Suprapubic skin (tissue), 4 donors: ENCODE measurements around the gene ELOVL3.

Experiments used
- POLR2A ChIP-seq, 2 donors: fragments of 450-650 bp; IDR thresholded peaks; one replicate each; pipeline ENCODE4 v1.6.1; 2017; ENCODE audit warnings: antibody characterized with exemption in 2 of 2, mild to moderate bottlenecking in 2 of 2, moderate library complexity in 2 of 2
- POLR2AphosphoS5 ChIP-seq, 3 donors: sonication (generic); formaldehyde crosslinking; IDR thresholded peaks; one replicate each; pipeline ENCODE4 v1.6.1; 2017; ENCODE audit warnings: antibody characterized with exemption in 3 of 3
- TF ChIP-seq, protein P1 (sequence below), 2 donors: fragments of 200-600 bp in 1 of 2; fragments of 450-650 bp in 1 of 2; sonication (generic) in 1 of 2; IDR thresholded peaks; one replicate each; pipeline ENCODE4 v1.5.1; 2016 to 2019; ENCODE audit warnings: antibody characterized with exemption in 2 of 2, mild to moderate bottlenecking in 1 of 2, moderate library complexity in 1 of 2

DNA sequence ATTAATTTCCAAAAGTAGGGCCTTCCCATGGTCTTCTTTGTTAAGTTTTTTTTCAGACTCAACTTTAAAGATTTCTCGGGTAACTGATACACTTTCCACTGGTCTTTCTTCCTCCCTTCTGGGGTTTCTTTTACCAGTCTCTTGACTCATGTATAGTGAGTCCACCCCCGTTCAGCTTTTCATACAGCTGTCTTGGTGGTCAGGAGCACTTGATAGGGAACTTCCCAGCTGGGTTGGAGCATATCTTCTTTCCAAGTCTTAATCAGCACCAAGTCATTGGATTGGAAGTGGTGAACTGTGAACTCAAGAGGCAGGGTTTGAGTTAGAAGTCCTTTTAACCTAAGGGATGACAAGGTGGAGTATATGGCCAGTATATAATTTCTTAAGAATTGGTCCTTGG lies 29.2 kb upstream of the ELOVL3 start:
- TF ChIP-seq POLR2A (IDR thresholded peaks at IDR 0.05) (no peak), POLR2AphosphoS5 (IDR thresholded peaks at IDR 0.05) (no peak)
- TF ChIP-seq, protein P1, sequence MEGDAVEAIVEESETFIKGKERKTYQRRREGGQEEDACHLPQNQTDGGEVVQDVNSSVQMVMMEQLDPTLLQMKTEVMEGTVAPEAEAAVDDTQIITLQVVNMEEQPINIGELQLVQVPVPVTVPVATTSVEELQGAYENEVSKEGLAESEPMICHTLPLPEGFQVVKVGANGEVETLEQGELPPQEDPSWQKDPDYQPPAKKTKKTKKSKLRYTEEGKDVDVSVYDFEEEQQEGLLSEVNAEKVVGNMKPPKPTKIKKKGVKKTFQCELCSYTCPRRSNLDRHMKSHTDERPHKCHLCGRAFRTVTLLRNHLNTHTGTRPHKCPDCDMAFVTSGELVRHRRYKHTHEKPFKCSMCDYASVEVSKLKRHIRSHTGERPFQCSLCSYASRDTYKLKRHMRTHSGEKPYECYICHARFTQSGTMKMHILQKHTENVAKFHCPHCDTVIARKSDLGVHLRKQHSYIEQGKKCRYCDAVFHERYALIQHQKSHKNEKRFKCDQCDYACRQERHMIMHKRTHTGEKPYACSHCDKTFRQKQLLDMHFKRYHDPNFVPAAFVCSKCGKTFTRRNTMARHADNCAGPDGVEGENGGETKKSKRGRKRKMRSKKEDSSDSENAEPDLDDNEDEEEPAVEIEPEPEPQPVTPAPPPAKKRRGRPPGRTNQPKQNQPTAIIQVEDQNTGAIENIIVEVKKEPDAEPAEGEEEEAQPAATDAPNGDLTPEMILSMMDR (IDR thresholded peaks at IDR 0.05): no peak
